ENCODE measurements around the gene PIK3C2G. TPM values are rescaled to one million over a fixed set of nuclear protein-coding genes. Genes with fewer than 3 reads are reported as not detected.

Gene PIK3C2G
- total RNA-seq, 1 experiment from 2014 or later: not detected

- Histone ChIP-seq H3K9me3 (ENCODE audit: low read length) (no peaks in the 10 kb centered on the region), H3K4me3 (ENCODE audit: low read length) (no peak overlapping the region), H3K27ac (ENCODE audit: low read length) (no peak overlapping the region), H3K9ac (ENCODE audit: low read length) (no peak overlapping the region), H2AFZ (ENCODE audit: low read length) (no peak overlapping the region), H4K20me1 (ENCODE audit: insufficient read depth, low read depth, low read length) (no peaks in the 10 kb centered on the region), H3K9me2 (replicated peaks; ENCODE audit: insufficient read depth, low read length) (no peaks in the 10 kb centered on the region), H3K27me3 (ENCODE audit: low read length) (no peaks in the 10 kb centered on the region), H3K79me2 (ENCODE audit: low read length) (no peaks in the 10 kb centered on the region), H3K4me1 (ENCODE audit: low read length) (no peaks in the 10 kb centered on the region), H3K4me2 (ENCODE audit: low read depth, low read length, poor library complexity, severe bottlenecking) (no peak overlapping the region), H3K36me3 (ENCODE audit: insufficient read depth, low read length) (no peaks in the 10 kb centered on the region)
- DNase-seq: no peak
These were observed 303.0 kb downstream of the PIK3C2G start for GRCh38 chr12:18564306-18564705.

GRCh38 chr12:18567787-18568186 is 306.5 kb downstream of the PIK3C2G start:
- no peaks in the 10 kb centered on the region for H3K9me3 ChIP-seq (ENCODE audit: low read length)
- H3K9ac ChIP-seq (ENCODE audit: low read length): no peak overlapping the region
- no peak overlapping the region for H3K4me3 ChIP-seq (ENCODE audit: low read length)
- no peaks in the 10 kb centered on the region for H3K79me2 ChIP-seq (ENCODE audit: low read length)
- H3K4me1 ChIP-seq (ENCODE audit: low read length): no peaks in the 10 kb centered on the region
- DNase-seq: no peak
- H3K9me2 ChIP-seq (replicated peaks; ENCODE audit: insufficient read depth, low read length): no peaks in the 10 kb centered on the region; the same call in 1 of the 2 replicates
- no peak overlapping the region for H3K27ac ChIP-seq (ENCODE audit: low read length)
- H4K20me1 ChIP-seq (ENCODE audit: insufficient read depth, low read depth, low read length): no peaks in the 10 kb centered on the region
- no peak overlapping the region for H2AFZ ChIP-seq (ENCODE audit: low read length)
- H3K27me3 ChIP-seq (ENCODE audit: low read length): no peaks in the 10 kb centered on the region
- H3K4me2 ChIP-seq (ENCODE audit: low read depth, low read length, poor library complexity, severe bottlenecking): no peak overlapping the region
- H3K36me3 ChIP-seq (ENCODE audit: insufficient read depth, low read length): no peaks in the 10 kb centered on the region

GRCh38 chr12:18570543-18570942 is 309.2 kb downstream of the PIK3C2G start:
- no peaks in the 10 kb centered on the region; the same call in 1 of the 2 replicates for H3K9me2 ChIP-seq (replicated peaks; ENCODE audit: insufficient read depth, low read length)
- no peak overlapping the region for H2AFZ ChIP-seq (ENCODE audit: low read length)
- H3K4me3 ChIP-seq (ENCODE audit: low read length): no peak overlapping the region
- no peaks in the 10 kb centered on the region for H3K79me2 ChIP-seq (ENCODE audit: low read length)
- H3K27me3 ChIP-seq (ENCODE audit: low read length): no peaks in the 10 kb centered on the region
- no peaks in the 10 kb centered on the region for H4K20me1 ChIP-seq (ENCODE audit: insufficient read depth, low read depth, low read length)
- H3K4me1 ChIP-seq (ENCODE audit: low read length): no peaks in the 10 kb centered on the region
- no peaks in the 10 kb centered on the region for H3K36me3 ChIP-seq (ENCODE audit: insufficient read depth, low read length)
- H3K9me3 ChIP-seq (ENCODE audit: low read length): no peaks in the 10 kb centered on the region
- H3K9ac ChIP-seq (ENCODE audit: low read length): no peak overlapping the region
- H3K27ac ChIP-seq (ENCODE audit: low read length): no peak overlapping the region
- DNase-seq: no peak
- H3K4me2 ChIP-seq (ENCODE audit: low read depth, low read length, poor library complexity, severe bottlenecking): no peak overlapping the region

- H3K79me2 ChIP-seq (ENCODE audit: low read length): no peaks in the 10 kb centered on the region
- H3K36me3 ChIP-seq (ENCODE audit: insufficient read depth, low read length): no peaks in the 10 kb centered on the region
- no peak overlapping the region for H3K9ac ChIP-seq (ENCODE audit: low read length)
- no peak overlapping the region for H2AFZ ChIP-seq (ENCODE audit: low read length)
- no peaks in the 10 kb centered on the region for H4K20me1 ChIP-seq (ENCODE audit: insufficient read depth, low read depth, low read length)
- H3K4me3 ChIP-seq (ENCODE audit: low read length): no peak overlapping the region
- H3K27me3 ChIP-seq (ENCODE audit: low read length): no peaks in the 10 kb centered on the region
- no peaks in the 10 kb centered on the region; the same call in 1 of the 2 replicates for H3K9me2 ChIP-seq (replicated peaks; ENCODE audit: insufficient read depth, low read length)
- H3K4me1 ChIP-seq (ENCODE audit: low read length): no peaks in the 10 kb centered on the region
- H3K27ac ChIP-seq (ENCODE audit: low read length): no peak overlapping the region
- H3K4me2 ChIP-seq (ENCODE audit: low read depth, low read length, poor library complexity, severe bottlenecking): no peak overlapping the region
- H3K9me3 ChIP-seq (ENCODE audit: low read length): no peaks in the 10 kb centered on the region
- DNase-seq: no peak
These were observed 314.8 kb downstream of the PIK3C2G start for GRCh38 chr12:18576104-18576626.

GRCh38 chr12:18576648-18577047 is 315.3 kb downstream of the PIK3C2G start:
- Histone ChIP-seq H2AFZ (ENCODE audit: low read length) (no peak overlapping the region), H3K4me2 (ENCODE audit: low read depth, low read length, poor library complexity, severe bottlenecking) (no peak overlapping the region), H3K9ac (ENCODE audit: low read length) (no peak overlapping the region), H3K27me3 (ENCODE audit: low read length) (no peaks in the 10 kb centered on the region), H3K9me2 (replicated peaks; ENCODE audit: insufficient read depth, low read length) (no peaks in the 10 kb centered on the region; the same call in 1 of the 2 replicates), H4K20me1 (ENCODE audit: insufficient read depth, low read depth, low read length) (no peaks in the 10 kb centered on the region), H3K27ac (ENCODE audit: low read length) (no peak overlapping the region), H3K36me3 (ENCODE audit: insufficient read depth, low read length) (no peaks in the 10 kb centered on the region), H3K9me3 (ENCODE audit: low read length) (no peaks in the 10 kb centered on the region), H3K79me2 (ENCODE audit: low read length) (no peaks in the 10 kb centered on the region), H3K4me3 (ENCODE audit: low read length) (no peak overlapping the region), H3K4me1 (ENCODE audit: low read length) (no peaks in the 10 kb centered on the region)
- DNase-seq: no peak

- Histone ChIP-seq H3K27ac (ENCODE audit: low read length) (no peak overlapping the region), H3K9ac (ENCODE audit: low read length) (no peak overlapping the region), H3K4me3 (ENCODE audit: low read length) (no peak overlapping the region), H3K9me3 (ENCODE audit: low read length) (no peaks in the 10 kb centered on the region), H3K36me3 (ENCODE audit: insufficient read depth, low read length) (no peaks in the 10 kb centered on the region), H3K27me3 (ENCODE audit: low read length) (no peaks in the 10 kb centered on the region), H3K4me1 (ENCODE audit: low read length) (no peaks in the 10 kb centered on the region), H3K4me2 (ENCODE audit: low read depth, low read length, poor library complexity, severe bottlenecking) (no peak overlapping the region), H3K9me2 (replicated peaks; ENCODE audit: insufficient read depth, low read length) (no peaks in the 10 kb centered on the region), H3K79me2 (ENCODE audit: low read length) (no peaks in the 10 kb centered on the region), H2AFZ (ENCODE audit: low read length) (no peak overlapping the region), H4K20me1 (ENCODE audit: insufficient read depth, low read depth, low read length) (no peaks in the 10 kb centered on the region)
- DNase-seq: no peak
These were observed 316.9 kb downstream of the PIK3C2G start for GRCh38 chr12:18578191-18578590.

GRCh38 chr12:18580291-18580690 is 319.0 kb downstream of the PIK3C2G start:
- no peaks in the 10 kb centered on the region for H4K20me1 ChIP-seq (ENCODE audit: insufficient read depth, low read depth, low read length)
- H3K36me3 ChIP-seq (ENCODE audit: insufficient read depth, low read length): no peaks in the 10 kb centered on the region
- H3K4me3 ChIP-seq (ENCODE audit: low read length): no peak overlapping the region
- H2AFZ ChIP-seq (ENCODE audit: low read length): no peak overlapping the region
- no peak for DNase-seq
- no peaks in the 10 kb centered on the region for H3K27me3 ChIP-seq (ENCODE audit: low read length)
- H3K4me2 ChIP-seq (ENCODE audit: low read depth, low read length, poor library complexity, severe bottlenecking): no peak overlapping the region
- H3K4me1 ChIP-seq (ENCODE audit: low read length): no peaks in the 10 kb centered on the region
- H3K9me3 ChIP-seq (ENCODE audit: low read length): no peaks in the 10 kb centered on the region
- no peaks in the 10 kb centered on the region for H3K79me2 ChIP-seq (ENCODE audit: low read length)
- no peaks in the 10 kb centered on the region for H3K9me2 ChIP-seq (replicated peaks; ENCODE audit: insufficient read depth, low read length)
- H3K9ac ChIP-seq (ENCODE audit: low read length): no peak overlapping the region
- no peak overlapping the region for H3K27ac ChIP-seq (ENCODE audit: low read length)

- Histone ChIP-seq H3K9ac (ENCODE audit: low read length) (no peak overlapping the region), H3K27ac (ENCODE audit: low read length) (no peak overlapping the region), H3K9me3 (ENCODE audit: low read length) (no peaks in the 10 kb centered on the region)
These were observed 319.4 kb downstream of the PIK3C2G start for GRCh38 chr12:18580706-18581105.

More at GRCh38 chr12:18580706-18581105, 319.4 kb downstream of the PIK3C2G start:
- H3K27me3 ChIP-seq (ENCODE audit: low read length): no peaks in the 10 kb centered on the region
- H3K36me3 ChIP-seq (ENCODE audit: insufficient read depth, low read length): no peaks in the 10 kb centered on the region
- no peak overlapping the region for H3K4me3 ChIP-seq (ENCODE audit: low read length)
- H3K79me2 ChIP-seq (ENCODE audit: low read length): no peaks in the 10 kb centered on the region
- no peak overlapping the region for H3K4me2 ChIP-seq (ENCODE audit: low read depth, low read length, poor library complexity, severe bottlenecking)
- DNase-seq: no peak
- H2AFZ ChIP-seq (ENCODE audit: low read length): no peak overlapping the region
- H3K9me2 ChIP-seq (replicated peaks; ENCODE audit: insufficient read depth, low read length): no peaks in the 10 kb centered on the region
- no peaks in the 10 kb centered on the region for H3K4me1 ChIP-seq (ENCODE audit: low read length)
- H4K20me1 ChIP-seq (ENCODE audit: insufficient read depth, low read depth, low read length): no peaks in the 10 kb centered on the region

Measured in Karpas-422 (cell line).